ENCODE results near the gene SNX32.
A peak's percentile ranks its signal among the peaks of the same experiment; 100 is the strongest.

The SNX32 gene

GRCh38 chr11:65810046-65810868 lies 23.5 kb upstream of the SNX32 start:
- H3K27me3 ChIP-seq (replicated peaks in 2 of 5; ENCODE audit: control insufficient read depth in 4 of 5, insufficient read depth in 5 of 5, low read length in 4 of 5) = peaks cover 0 to 4% (median 0%) of the 10 kb centered on the region in 5 experiments
- H3K27ac ChIP-seq (ENCODE audit: insufficient read depth in 1 of 2, low read depth in 1 of 2, low read length in 2 of 2, poor library complexity in 1 of 2, severe bottlenecking in 2 of 2) = no peak overlapping the region
- H3K36me3 ChIP-seq (ENCODE audit: control insufficient read depth in 4 of 4, insufficient read depth in 4 of 4, low read length in 3 of 4) = no peaks in the 10 kb centered on the region
- H3K4me1 ChIP-seq (ENCODE audit: control extremely low read depth in 1 of 4, control insufficient read depth in 4 of 4, insufficient read depth in 4 of 4, low read length in 3 of 4) = no peaks in the 10 kb centered on the region
- H3K9me3 ChIP-seq (ENCODE audit: control extremely low read depth in 1 of 5, control insufficient read depth in 4 of 5, insufficient read depth in 2 of 5, low read depth in 1 of 5, low read length in 4 of 5) = no peaks in the 10 kb centered on the region
- POLR2A ChIA-PET = no interaction called here
- DNase-seq = peak in 2 of 3 donors; percentile 40 to 51
- CTCF ChIA-PET = interaction anchor here (0.9 to 3.3 kb wide), 3 partner anchors 18 to 40 kb away, joined by 3 to 17 read pairs (median 3); no protein-coding TSS in a partner anchor
- no peak overlapping the region for H3K4me3 ChIP-seq (ENCODE audit: control insufficient read depth in 1 of 7, extremely low read depth in 1 of 7, insufficient read depth in 4 of 7, low read depth in 2 of 7, low read length in 6 of 7)
- 87% methylated on average over 21 of the region's 23 CpGs for WGBS (ENCODE audit: insufficient coverage)

- DNase-seq = no peak
- 98% methylated on average over 18 of the region's 19 CpGs for WGBS (ENCODE audit: insufficient coverage)
- ChIA-PET POLR2A (no interaction called here), CTCF (interaction anchor here (1.3 to 3.6 kb wide), 3 partner anchors 14 to 34 kb away, joined by 3 to 32 read pairs (median 5); no protein-coding TSS in a partner anchor)
- Histone ChIP-seq H3K27me3 (replicated peaks in 2 of 5; ENCODE audit: control insufficient read depth in 4 of 5, insufficient read depth in 5 of 5, low read length in 4 of 5) (peaks cover 0 to 4% (median 0%) of the 10 kb centered on the region in 5 experiments), H3K4me1 (ENCODE audit: control extremely low read depth in 1 of 4, control insufficient read depth in 4 of 4, insufficient read depth in 4 of 4, low read length in 3 of 4) (peaks cover 0 to 3% (median 1%) of the 10 kb centered on the region in 4 experiments), H3K27ac (ENCODE audit: insufficient read depth in 1 of 2, low read depth in 1 of 2, low read length in 2 of 2, poor library complexity in 1 of 2, severe bottlenecking in 2 of 2) (no peak overlapping the region), H3K36me3 (ENCODE audit: control insufficient read depth in 4 of 4, insufficient read depth in 4 of 4, low read length in 3 of 4) (no peaks in the 10 kb centered on the region), H3K9me3 (ENCODE audit: control extremely low read depth in 1 of 5, control insufficient read depth in 4 of 5, insufficient read depth in 2 of 5, low read depth in 1 of 5, low read length in 4 of 5) (no peaks in the 10 kb centered on the region), H3K4me3 (ENCODE audit: control insufficient read depth in 1 of 7, extremely low read depth in 1 of 7, insufficient read depth in 4 of 7, low read depth in 2 of 7, low read length in 6 of 7) (no peak overlapping the region)
These were observed 21.8 kb upstream of the SNX32 start for GRCh38 chr11:65811764-65812475.

- no peak for DNase-seq
- POLR2A ChIA-PET = no interaction called here
- Histone ChIP-seq H3K4me1 (ENCODE audit: control extremely low read depth in 1 of 4, control insufficient read depth in 4 of 4, insufficient read depth in 4 of 4, low read length in 3 of 4) (peaks cover 3 to 10% (median 9%) of the 10 kb centered on the region in 4 experiments), H3K27me3 (replicated peaks in 2 of 5; ENCODE audit: control insufficient read depth in 4 of 5, insufficient read depth in 5 of 5, low read length in 4 of 5) (no peaks in the 10 kb centered on the region), H3K27ac (ENCODE audit: insufficient read depth in 1 of 2, low read depth in 1 of 2, low read length in 2 of 2, poor library complexity in 1 of 2, severe bottlenecking in 2 of 2) (no peak overlapping the region), H3K36me3 (ENCODE audit: control insufficient read depth in 4 of 4, insufficient read depth in 4 of 4, low read length in 3 of 4) (no peaks in the 10 kb centered on the region), H3K4me3 (ENCODE audit: control insufficient read depth in 1 of 7, extremely low read depth in 1 of 7, insufficient read depth in 4 of 7, low read depth in 2 of 7, low read length in 6 of 7) (no peak overlapping the region), H3K9me3 (ENCODE audit: control extremely low read depth in 1 of 5, control insufficient read depth in 4 of 5, insufficient read depth in 2 of 5, low read depth in 1 of 5, low read length in 4 of 5) (no peaks in the 10 kb centered on the region)
- WGBS (ENCODE audit: insufficient coverage) = 85% methylated on average over 14 of the region's 18 CpGs
- CTCF ChIA-PET = interaction anchor here (0.9 to 9.7 kb wide), 6 partner anchors 23 to 134 kb away, joined by 3 to 137 read pairs (median 4); partner anchors contain the start of gene AP5B1
These were observed 19.4 kb upstream of the SNX32 start for GRCh38 chr11:65814131-65814985.

- no peak overlapping the region for H3K4me3 ChIP-seq (ENCODE audit: control insufficient read depth in 1 of 7, extremely low read depth in 1 of 7, insufficient read depth in 4 of 7, low read depth in 2 of 7, low read length in 6 of 7)
- no peaks in the 10 kb centered on the region for H3K36me3 ChIP-seq (ENCODE audit: control insufficient read depth in 4 of 4, insufficient read depth in 4 of 4, low read length in 3 of 4)
- H3K27ac ChIP-seq (ENCODE audit: insufficient read depth in 1 of 2, low read depth in 1 of 2, low read length in 2 of 2, poor library complexity in 1 of 2, severe bottlenecking in 2 of 2) = no peak overlapping the region
- WGBS (ENCODE audit: insufficient coverage) = 97% methylated on average over 14 of the region's 16 CpGs
- POLR2A ChIA-PET = no interaction called here
- DNase-seq = no peak
- H3K4me1 ChIP-seq (ENCODE audit: control extremely low read depth in 1 of 4, control insufficient read depth in 4 of 4, insufficient read depth in 4 of 4, low read length in 3 of 4) = peaks cover 3 to 12% (median 10%) of the 10 kb centered on the region in 4 experiments
- H3K9me3 ChIP-seq (ENCODE audit: control extremely low read depth in 1 of 5, control insufficient read depth in 4 of 5, insufficient read depth in 2 of 5, low read depth in 1 of 5, low read length in 4 of 5) = no peaks in the 10 kb centered on the region
- CTCF ChIA-PET = interaction anchor here (1.0 to 9.7 kb wide), 4 partner anchors 23 to 44 kb away, joined by 4 to 137 read pairs (median 5); partner anchors contain the start of gene AP5B1
- H3K27me3 ChIP-seq (replicated peaks in 2 of 5; ENCODE audit: control insufficient read depth in 4 of 5, insufficient read depth in 5 of 5, low read length in 4 of 5) = no peaks in the 10 kb centered on the region
These were observed 18.7 kb upstream of the SNX32 start for GRCh38 chr11:65814986-65815565.

GRCh38 chr11:65816696-65817095 lies 17.1 kb upstream of the SNX32 start:
- WGBS (ENCODE audit: insufficient coverage) = 96% methylated on average over 3 of the region's 3 CpGs
- H3K4me3 ChIP-seq (ENCODE audit: control insufficient read depth in 1 of 7, extremely low read depth in 1 of 7, insufficient read depth in 4 of 7, low read depth in 2 of 7, low read length in 6 of 7) = no peak overlapping the region
- no peak for DNase-seq
- no peaks in the 10 kb centered on the region for H3K27me3 ChIP-seq (replicated peaks in 2 of 5; ENCODE audit: control insufficient read depth in 4 of 5, insufficient read depth in 5 of 5, low read length in 4 of 5)
- POLR2A ChIA-PET = no interaction called here
- no peaks in the 10 kb centered on the region for H3K9me3 ChIP-seq (ENCODE audit: control extremely low read depth in 1 of 5, control insufficient read depth in 4 of 5, insufficient read depth in 2 of 5, low read depth in 1 of 5, low read length in 4 of 5)
- H3K4me1 ChIP-seq (ENCODE audit: control extremely low read depth in 1 of 4, control insufficient read depth in 4 of 4, insufficient read depth in 4 of 4, low read length in 3 of 4) = peaks cover 3 to 17% (median 15%) of the 10 kb centered on the region in 4 experiments
- no peaks in the 10 kb centered on the region for H3K36me3 ChIP-seq (ENCODE audit: control insufficient read depth in 4 of 4, insufficient read depth in 4 of 4, low read length in 3 of 4)
- CTCF ChIA-PET = interaction anchor here (1.1 to 9.7 kb wide), 13 partner anchors 9 to 191 kb away, joined by 3 to 137 read pairs (median 5); partner anchors contain the start of genes AP5B1 and KAT5
- no peak overlapping the region for H3K27ac ChIP-seq (ENCODE audit: insufficient read depth in 1 of 2, low read depth in 1 of 2, low read length in 2 of 2, poor library complexity in 1 of 2, severe bottlenecking in 2 of 2)

GRCh38 chr11:65817312-65817834 lies 16.4 kb upstream of the SNX32 start:
- H3K36me3 ChIP-seq (ENCODE audit: control insufficient read depth in 4 of 4, insufficient read depth in 4 of 4, low read length in 3 of 4) = no peaks in the 10 kb centered on the region
- CTCF ChIA-PET = interaction anchor here (1.0 to 9.7 kb wide), 15 partner anchors 10 to 191 kb away, joined by 3 to 137 read pairs (median 5); partner anchors contain the start of genes AP5B1 and KAT5
- peak overlapping the region; percentile 50 to 89 (median 75) for H3K4me3 ChIP-seq (ENCODE audit: control insufficient read depth in 1 of 7, extremely low read depth in 1 of 7, insufficient read depth in 4 of 7, low read depth in 2 of 7, low read length in 6 of 7)
- peak overlapping the region in 1 of 2 experiments; percentile 62 for H3K27ac ChIP-seq (ENCODE audit: insufficient read depth in 1 of 2, low read depth in 1 of 2, low read length in 2 of 2, poor library complexity in 1 of 2, severe bottlenecking in 2 of 2)
- no peaks in the 10 kb centered on the region for H3K27me3 ChIP-seq (replicated peaks in 2 of 5; ENCODE audit: control insufficient read depth in 4 of 5, insufficient read depth in 5 of 5, low read length in 4 of 5)
- no peaks in the 10 kb centered on the region for H3K9me3 ChIP-seq (ENCODE audit: control extremely low read depth in 1 of 5, control insufficient read depth in 4 of 5, insufficient read depth in 2 of 5, low read depth in 1 of 5, low read length in 4 of 5)
- 96% methylated on average over 3 of the region's 5 CpGs for WGBS (ENCODE audit: insufficient coverage)
- peaks cover 3 to 17% (median 15%) of the 10 kb centered on the region in 4 experiments for H3K4me1 ChIP-seq (ENCODE audit: control extremely low read depth in 1 of 4, control insufficient read depth in 4 of 4, insufficient read depth in 4 of 4, low read length in 3 of 4)
- peak in 1 of 3 donors; percentile 10 for DNase-seq
- POLR2A ChIA-PET = no interaction called here
